ENCODE results near the gene GRIA3. TPM values are rescaled to one million over a fixed set of nuclear protein-coding genes. Genes with fewer than 3 reads are reported as not detected.

GRIA3 gene
- polyA plus RNA-seq, 4 donors: 1.4 to 4.0 (median 2.6) TPM

- DNase-seq (ENCODE audit: low read depth in 4 of 4, low spot score in 3 of 4): no peak
These were observed 6.0 kb downstream of the GRIA3 start for GRCh38 chrX:123190096-123190495.

- no peak for DNase-seq (ENCODE audit: low read depth in 4 of 4, low spot score in 3 of 4)
These were observed 9.0 kb downstream of the GRIA3 start for GRCh38 chrX:123193101-123193500.

- no peak for DNase-seq (ENCODE audit: low read depth in 4 of 4, low spot score in 3 of 4)
These were observed 15.3 kb downstream of the GRIA3 start for GRCh38 chrX:123199338-123199737.

- no peak for DNase-seq (ENCODE audit: low read depth in 4 of 4, low spot score in 3 of 4)
These were observed 17.6 kb downstream of the GRIA3 start for GRCh38 chrX:123201720-123202119.

- no peak for DNase-seq (ENCODE audit: low read depth in 4 of 4, low spot score in 3 of 4)
These were observed 18.4 kb downstream of the GRIA3 start for GRCh38 chrX:123202523-123202922.

GRCh38 chrX:123203772-123204171 lies 19.7 kb downstream of the GRIA3 start:
- DNase-seq (ENCODE audit: low read depth in 4 of 4, low spot score in 3 of 4): no peak

GRCh38 chrX:123206176-123206575 lies 22.1 kb downstream of the GRIA3 start:
- DNase-seq (ENCODE audit: low read depth in 4 of 4, low spot score in 3 of 4): no peak

- no peak for DNase-seq (ENCODE audit: low read depth in 4 of 4, low spot score in 3 of 4)
These were observed 26.2 kb downstream of the GRIA3 start for GRCh38 chrX:123210252-123210651.

GRCh38 chrX:123215397-123216089 lies 31.5 kb downstream of the GRIA3 start:
- no peak for DNase-seq (ENCODE audit: low read depth in 4 of 4, low spot score in 3 of 4)

GRCh38 chrX:123217077-123217476 lies 33.0 kb downstream of the GRIA3 start:
- DNase-seq (ENCODE audit: low read depth in 4 of 4, low spot score in 3 of 4): no peak

- DNase-seq (ENCODE audit: low read depth in 4 of 4, low spot score in 3 of 4): no peak
These were observed 33.6 kb downstream of the GRIA3 start for GRCh38 chrX:123217728-123218127.

- no peak for DNase-seq (ENCODE audit: low read depth in 4 of 4, low spot score in 3 of 4)
These were observed 35.8 kb downstream of the GRIA3 start for GRCh38 chrX:123219916-123220315.

- no peak for DNase-seq (ENCODE audit: low read depth in 4 of 4, low spot score in 3 of 4)
These were observed 38.8 kb downstream of the GRIA3 start for GRCh38 chrX:123222920-123223319.

- no peak for DNase-seq (ENCODE audit: low read depth in 4 of 4, low spot score in 3 of 4)
These were observed 39.3 kb downstream of the GRIA3 start for GRCh38 chrX:123223409-123223808.

- no peak for DNase-seq (ENCODE audit: low read depth in 4 of 4, low spot score in 3 of 4)
These were observed 39.8 kb downstream of the GRIA3 start for GRCh38 chrX:123223859-123224258.

GRCh38 chrX:123230798-123231197 lies 46.7 kb downstream of the GRIA3 start:
- DNase-seq (ENCODE audit: low read depth in 4 of 4, low spot score in 3 of 4): no peak

GRCh38 chrX:123236859-123237258 lies 52.8 kb downstream of the GRIA3 start:
- DNase-seq (ENCODE audit: low read depth in 4 of 4, low spot score in 3 of 4): no peak

- no peak for DNase-seq (ENCODE audit: low read depth in 4 of 4, low spot score in 3 of 4)
These were observed 53.2 kb downstream of the GRIA3 start for GRCh38 chrX:123237271-123237670.

- DNase-seq (ENCODE audit: low read depth in 4 of 4, low spot score in 3 of 4): no peak
These were observed 70.4 kb downstream of the GRIA3 start for GRCh38 chrX:123254457-123254856.

GRCh38 chrX:123256378-123256777 lies 72.3 kb downstream of the GRIA3 start:
- no peak for DNase-seq (ENCODE audit: low read depth in 4 of 4, low spot score in 3 of 4)

- no peak for DNase-seq (ENCODE audit: low read depth in 4 of 4, low spot score in 3 of 4)
These were observed 76.9 kb downstream of the GRIA3 start for GRCh38 chrX:123260920-123261418.

- DNase-seq (ENCODE audit: low read depth in 4 of 4, low spot score in 3 of 4): no peak
These were observed 79.2 kb downstream of the GRIA3 start for GRCh38 chrX:123263270-123263669.

- no peak for DNase-seq (ENCODE audit: low read depth in 4 of 4, low spot score in 3 of 4)
These were observed 79.7 kb downstream of the GRIA3 start for GRCh38 chrX:123263747-123264146.

All from right renal pelvis (tissue), 4 donors.